ENCODE measurements around the gene RNF144A. TPM values are rescaled to one million over a fixed set of nuclear protein-coding genes. Genes with fewer than 3 reads are reported as not detected.

Gene RNF144A
- total and polyA plus RNA-seq, 2 donors from 2014 or later, result 4.2 to 12.3 TPM

DNA sequence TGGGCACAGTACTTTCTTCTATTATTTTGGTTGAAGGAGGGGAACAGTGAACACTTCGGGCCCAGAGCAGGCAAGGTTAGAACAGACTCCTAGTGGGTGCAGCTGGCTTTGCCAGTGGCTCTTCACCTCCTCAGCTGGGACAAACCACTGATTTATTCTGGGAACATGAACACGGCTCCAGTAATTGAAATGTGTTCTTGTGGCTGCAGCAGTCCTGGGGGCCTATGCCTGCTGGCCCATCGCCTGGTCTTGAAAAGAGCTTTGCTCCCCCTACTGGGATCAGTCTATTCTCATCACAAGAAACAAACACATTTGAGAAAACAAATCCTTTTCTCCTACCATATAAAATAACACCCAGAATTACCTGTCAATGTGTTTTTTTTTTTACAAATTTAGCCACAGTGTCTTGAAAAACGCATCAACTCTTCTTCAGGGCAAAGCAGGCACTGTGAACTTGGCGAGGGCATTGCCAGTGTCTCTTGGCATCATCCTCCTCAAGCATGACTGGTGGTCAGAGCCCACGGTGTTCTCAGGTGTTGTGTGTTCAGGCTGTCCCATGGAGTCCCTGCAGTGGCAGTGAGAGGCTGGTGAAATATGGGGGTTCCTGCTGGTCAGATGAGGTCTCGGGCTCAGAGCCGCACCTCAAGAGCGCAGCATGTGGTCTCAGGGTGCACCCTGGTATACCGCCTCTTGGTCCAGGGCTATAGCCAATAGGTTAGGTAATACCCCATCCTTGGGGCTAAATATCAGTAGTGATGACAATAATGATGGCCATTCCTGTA lies 51.3 kb downstream of the RNF144A start:
- Histone ChIP-seq H3K27me3 (ENCODE audit: control insufficient read depth, insufficient read depth, low read length) (no peaks in the 10 kb centered on the region), H3K36me3 (ENCODE audit: control insufficient read depth in 2 of 3, insufficient read depth in 3 of 3, low read length in 3 of 3) (no peaks in the 10 kb centered on the region), H3K4me1 (ENCODE audit: control insufficient read depth in 2 of 3, insufficient read depth in 2 of 3, low read depth in 1 of 3, low read length in 3 of 3) (no peaks in the 10 kb centered on the region), H3K9me3 (ENCODE audit: control insufficient read depth in 2 of 3, insufficient read depth in 1 of 3, low read length in 3 of 3) (no peaks in the 10 kb centered on the region), H3K9ac (ENCODE audit: low read length in 3 of 3) (no peak overlapping the region), H3K4me3 (ENCODE audit: low read length in 3 of 3) (no peak overlapping the region), H3K27ac (ENCODE audit: low read depth in 2 of 2, low read length in 2 of 2) (no peak overlapping the region)
- TF ChIP-seq, protein P1, sequence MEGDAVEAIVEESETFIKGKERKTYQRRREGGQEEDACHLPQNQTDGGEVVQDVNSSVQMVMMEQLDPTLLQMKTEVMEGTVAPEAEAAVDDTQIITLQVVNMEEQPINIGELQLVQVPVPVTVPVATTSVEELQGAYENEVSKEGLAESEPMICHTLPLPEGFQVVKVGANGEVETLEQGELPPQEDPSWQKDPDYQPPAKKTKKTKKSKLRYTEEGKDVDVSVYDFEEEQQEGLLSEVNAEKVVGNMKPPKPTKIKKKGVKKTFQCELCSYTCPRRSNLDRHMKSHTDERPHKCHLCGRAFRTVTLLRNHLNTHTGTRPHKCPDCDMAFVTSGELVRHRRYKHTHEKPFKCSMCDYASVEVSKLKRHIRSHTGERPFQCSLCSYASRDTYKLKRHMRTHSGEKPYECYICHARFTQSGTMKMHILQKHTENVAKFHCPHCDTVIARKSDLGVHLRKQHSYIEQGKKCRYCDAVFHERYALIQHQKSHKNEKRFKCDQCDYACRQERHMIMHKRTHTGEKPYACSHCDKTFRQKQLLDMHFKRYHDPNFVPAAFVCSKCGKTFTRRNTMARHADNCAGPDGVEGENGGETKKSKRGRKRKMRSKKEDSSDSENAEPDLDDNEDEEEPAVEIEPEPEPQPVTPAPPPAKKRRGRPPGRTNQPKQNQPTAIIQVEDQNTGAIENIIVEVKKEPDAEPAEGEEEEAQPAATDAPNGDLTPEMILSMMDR (IDR thresholded peaks at IDR 0.05; ENCODE audit: borderline replicate concordance, extremely low read depth, insufficient read depth), result no peak
- intact Hi-C loops (cut with DNase I), result no loop called here
- DNase-seq, result no peak
- FAIRE-seq, result no peak

DNA sequence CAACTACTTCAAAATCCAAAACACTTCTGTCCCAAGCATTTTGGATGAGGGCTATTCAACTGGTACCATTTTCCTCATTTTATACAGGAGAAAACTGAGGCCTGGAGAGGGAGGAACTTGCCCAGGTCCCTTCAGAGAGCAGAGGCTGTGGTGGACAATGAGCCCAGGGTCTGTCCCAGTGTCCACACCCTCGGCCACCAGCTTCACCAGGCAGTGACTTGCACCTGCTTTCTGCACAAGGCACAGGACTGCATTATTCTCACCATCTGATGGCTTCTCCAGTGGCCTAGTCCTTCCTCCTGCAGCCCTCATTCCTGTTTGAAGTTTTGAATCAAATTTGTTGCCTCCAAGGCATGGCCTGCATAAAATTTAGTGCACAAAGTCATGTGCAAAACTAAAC lies 53.3 kb downstream of the RNF144A start:
- Histone ChIP-seq H3K27ac (ENCODE audit: low read depth in 2 of 2, low read length in 2 of 2) (no peak overlapping the region), H3K36me3 (ENCODE audit: control insufficient read depth in 2 of 3, insufficient read depth in 3 of 3, low read length in 3 of 3) (no peaks in the 10 kb centered on the region), H3K9ac (ENCODE audit: low read length in 3 of 3) (no peak overlapping the region), H3K4me1 (ENCODE audit: control insufficient read depth in 2 of 3, insufficient read depth in 2 of 3, low read depth in 1 of 3, low read length in 3 of 3) (no peaks in the 10 kb centered on the region), H3K9me3 (ENCODE audit: control insufficient read depth in 2 of 3, insufficient read depth in 1 of 3, low read length in 3 of 3) (no peaks in the 10 kb centered on the region), H3K4me3 (ENCODE audit: low read length in 3 of 3) (no peak overlapping the region), H3K27me3 (ENCODE audit: control insufficient read depth, insufficient read depth, low read length) (no peaks in the 10 kb centered on the region)
- DNase-seq, result no peak
- TF ChIP-seq, protein P1 (IDR thresholded peaks at IDR 0.05; ENCODE audit: borderline replicate concordance, extremely low read depth, insufficient read depth), result no peak
- intact Hi-C loops (cut with DNase I), result no loop called here
- no peak for FAIRE-seq

GRCh38 chr2:6970976-6971480 lies 53.8 kb downstream of the RNF144A start:
- Histone ChIP-seq H3K27ac (ENCODE audit: low read depth in 2 of 2, low read length in 2 of 2) (no peak overlapping the region), H3K27me3 (ENCODE audit: control insufficient read depth, insufficient read depth, low read length) (no peaks in the 10 kb centered on the region), H3K36me3 (ENCODE audit: control insufficient read depth in 2 of 3, insufficient read depth in 3 of 3, low read length in 3 of 3) (no peaks in the 10 kb centered on the region), H3K4me1 (ENCODE audit: control insufficient read depth in 2 of 3, insufficient read depth in 2 of 3, low read depth in 1 of 3, low read length in 3 of 3) (no peaks in the 10 kb centered on the region), H3K9me3 (ENCODE audit: control insufficient read depth in 2 of 3, insufficient read depth in 1 of 3, low read length in 3 of 3) (no peaks in the 10 kb centered on the region), H3K4me3 (ENCODE audit: low read length in 3 of 3) (no peak overlapping the region), H3K9ac (ENCODE audit: low read length in 3 of 3) (no peak overlapping the region)
- DNase-seq, result no peak
- TF ChIP-seq, protein P1 (IDR thresholded peaks at IDR 0.05; ENCODE audit: borderline replicate concordance, extremely low read depth, insufficient read depth), result no peak
- FAIRE-seq, result no peak
- intact Hi-C loops (cut with DNase I), result no loop called here

Data from kidney (tissue), 14 donors.